Immature natural killer cell (primary cell): ENCODE results near the gene DHRS3. TPM values are rescaled to one million over a fixed set of nuclear protein-coding genes. Genes with fewer than 3 reads are reported as not detected.
A peak's percentile ranks its signal among the peaks of the same experiment; 100 is the strongest.
"Not testable (repeated sequence)": the region's sequence is repeated elsewhere in the genome, so short reads cannot be mapped to it uniquely, and the experiment has no call there.

ENCODE experiments used
- DNase-seq, 3 donors: peaks; one replicate each; pipeline ENCODE4 v3.0.0; 2022; ENCODE audit warnings: mixed read lengths in 1 of 3
- H3K27ac Mint-ChIP-seq, 6 donors: one replicate each; pipeline ENCODE4 v1.8.0; 2020; ENCODE audit warnings: mixed read lengths in 6 of 6, mild to moderate bottlenecking in 5 of 6, inconsistent platforms in 4 of 6, moderate library complexity in 3 of 6
- H3K27me3 Mint-ChIP-seq, 3 donors: one replicate each; pipeline ENCODE4 v1.8.0; 2020 to 2021; ENCODE audit warnings: low read depth in 3 of 3, mild to moderate bottlenecking in 3 of 3, mixed read lengths in 3 of 3, moderate library complexity in 3 of 3, inconsistent platforms in 1 of 3
- H3K36me3 Mint-ChIP-seq, 3 donors: one replicate each; pipeline ENCODE4 v1.8.0; 2020; ENCODE audit warnings: mixed read lengths in 3 of 3, inconsistent platforms in 2 of 3, mild to moderate bottlenecking in 2 of 3
- H3K4me1 Mint-ChIP-seq, 2 donors: one replicate each; pipeline ENCODE4 v1.8.0; 2020; ENCODE audit warnings: inconsistent platforms in 2 of 2, mild to moderate bottlenecking in 2 of 2, mixed read lengths in 2 of 2, moderate library complexity in 1 of 2
- H3K4me3 Mint-ChIP-seq, 5 donors: one replicate each; pipeline ENCODE4 v1.8.0; 2020; ENCODE audit warnings: mild to moderate bottlenecking in 5 of 5, mixed read lengths in 5 of 5, inconsistent platforms in 3 of 5, moderate library complexity in 3 of 5
- H3K9me3 Mint-ChIP-seq, 6 donors: one replicate each; pipeline ENCODE4 v1.8.0; 2020; ENCODE audit warnings: mild to moderate bottlenecking in 6 of 6, mixed read lengths in 6 of 6, inconsistent platforms in 4 of 6, moderate library complexity in 3 of 6
- polyA plus RNA-seq, 3 donors: library from polyadenylated mRNA; unstranded; fragments of 300-500 nt; fragmentation: Illumina TruSeq; gene quantifications; one replicate each; pipeline ENCODE4 v1.2.3, GENCODE V29; 2021

DHRS3 gene
- polyA plus RNA-seq, 3 donors from 2014 or later: 70.3 to 116 (median 74.3) TPM

DNA sequence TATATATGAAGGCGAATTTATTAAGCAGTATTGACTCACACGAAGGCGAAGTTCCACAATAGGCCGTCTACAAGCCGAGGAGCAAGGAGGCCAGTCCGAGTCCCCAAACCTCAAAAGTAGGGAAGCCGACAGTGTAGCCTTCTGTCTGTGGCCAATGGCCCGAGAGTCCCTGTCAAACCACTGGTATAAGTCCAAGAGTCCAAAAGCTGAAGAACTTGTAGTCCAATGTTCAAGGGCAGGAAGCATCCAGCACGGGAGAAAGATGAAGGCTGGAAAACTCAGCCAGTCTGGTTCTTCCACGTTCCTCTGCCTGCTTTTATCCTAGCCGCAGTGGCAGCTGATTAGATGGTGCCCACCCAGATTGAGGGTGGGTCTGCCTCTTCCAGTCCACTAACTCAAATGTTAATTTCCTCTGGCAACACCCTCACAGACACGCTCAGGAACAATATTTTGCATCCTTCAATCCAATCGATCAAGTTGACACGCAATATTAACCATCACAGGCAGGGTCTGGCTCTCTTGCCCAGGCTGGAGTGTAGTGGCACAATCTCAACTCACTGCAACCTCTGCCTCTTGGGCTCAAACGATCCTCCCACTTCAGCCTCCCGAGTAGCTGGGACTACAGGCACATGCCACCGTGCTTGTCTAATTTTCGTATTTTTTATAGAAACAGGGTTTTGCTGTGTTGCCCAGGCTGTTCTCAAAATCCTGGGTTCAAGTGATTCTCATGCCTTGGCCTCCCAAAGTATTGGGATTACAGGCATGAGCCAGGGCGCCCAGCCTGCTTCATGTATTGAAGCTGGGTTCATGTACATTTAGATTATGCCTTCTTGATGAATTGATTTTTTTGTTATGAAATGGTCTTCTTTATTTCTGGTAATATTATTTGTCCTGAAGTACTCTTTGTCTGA is 85.3 kb downstream of the DHRS3 start:
- H3K27ac Mint-ChIP-seq: peak overlapping the region in 2 of 6 donors; percentile 22 to 26
- peaks cover 0 to 13% (median 6%) of the 10 kb centered on the region in 6 donors for H3K9me3 Mint-ChIP-seq
- H3K36me3 Mint-ChIP-seq: peaks cover 16 to 19% (median 17%) of the 10 kb centered on the region in 3 donors
- H3K4me1 Mint-ChIP-seq: peaks cover 0 to 3% of the 10 kb centered on the region in 2 donors
- no peaks in the 10 kb centered on the region for H3K27me3 Mint-ChIP-seq
- DNase-seq: no peak
- H3K4me3 Mint-ChIP-seq: no peak overlapping the region

DNA sequence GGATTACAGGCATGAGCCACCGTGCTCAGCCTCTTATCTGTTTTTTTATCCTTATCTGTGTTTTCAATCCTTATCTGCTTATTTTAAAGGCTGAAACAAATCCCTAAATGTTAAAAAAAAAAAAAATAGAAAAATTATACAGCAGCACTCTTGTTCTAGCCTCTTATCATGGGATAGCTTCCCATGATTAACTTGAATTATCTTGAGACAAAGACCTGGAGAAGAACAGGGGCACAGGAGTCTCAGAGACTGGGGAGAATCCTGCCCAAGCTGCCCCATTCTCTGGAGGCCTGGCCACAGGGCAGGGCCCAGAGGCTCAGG is 86.9 kb downstream of the DHRS3 start:
- Mint-ChIP-seq H3K27me3 (no peaks in the 10 kb centered on the region), H3K36me3 (peaks cover 4 to 7% (median 5%) of the 10 kb centered on the region in 3 donors), H3K27ac (peak overlapping the region in 1 of 6 donors; percentile 40), H3K9me3 (peaks cover 0 to 4% (median 2%) of the 10 kb centered on the region in 6 donors), H3K4me3 (no peak overlapping the region), H3K4me1 (peaks cover 0 to 3% of the 10 kb centered on the region in 2 donors)
- no peak for DNase-seq

DNA sequence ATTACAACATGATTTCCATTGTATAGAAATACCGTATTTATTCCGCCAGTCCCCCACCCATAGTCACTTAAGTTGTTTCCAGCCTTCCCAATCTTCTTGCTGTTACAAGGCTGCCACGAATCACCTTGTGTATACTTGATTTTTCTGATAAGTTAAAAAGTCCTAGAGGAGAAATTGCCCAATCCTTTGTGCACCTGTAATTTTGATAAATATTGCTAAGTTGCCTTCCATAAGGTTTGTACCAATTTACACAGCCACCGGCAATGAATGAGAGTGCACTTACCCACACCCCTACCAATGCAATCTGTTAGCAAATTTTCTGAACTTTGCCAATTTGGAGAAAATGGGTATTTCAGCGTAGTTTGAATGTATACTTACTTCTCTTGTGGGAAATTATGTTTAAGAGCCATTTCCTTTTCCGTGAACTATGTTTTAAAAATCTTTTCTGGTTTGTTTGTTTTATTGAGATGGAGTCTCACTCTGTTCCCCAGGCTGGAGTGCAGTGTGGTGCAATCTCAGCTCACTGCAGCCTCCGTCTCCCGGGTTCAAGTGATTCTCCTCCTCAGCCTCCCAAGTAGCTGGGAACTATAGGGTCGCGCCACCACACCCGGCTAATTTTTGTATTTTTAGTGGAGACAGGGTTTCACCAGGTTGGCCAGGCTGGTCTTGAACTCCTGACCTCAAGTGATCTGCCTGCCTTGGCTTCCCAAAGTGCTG is 87.4 kb downstream of the DHRS3 start:
- no peak for DNase-seq
- H3K36me3 Mint-ChIP-seq: peaks cover 0 to 4% (median 3%) of the 10 kb centered on the region in 3 donors
- peaks cover 0 to 3% (median 0%) of the 10 kb centered on the region in 6 donors for H3K9me3 Mint-ChIP-seq
- no peak overlapping the region for H3K4me3 Mint-ChIP-seq
- H3K4me1 Mint-ChIP-seq: peaks cover 0 to 3% of the 10 kb centered on the region in 2 donors
- no peaks in the 10 kb centered on the region for H3K27me3 Mint-ChIP-seq
- H3K27ac Mint-ChIP-seq: peak overlapping the region in 1 of 6 donors; percentile 26

DNA sequence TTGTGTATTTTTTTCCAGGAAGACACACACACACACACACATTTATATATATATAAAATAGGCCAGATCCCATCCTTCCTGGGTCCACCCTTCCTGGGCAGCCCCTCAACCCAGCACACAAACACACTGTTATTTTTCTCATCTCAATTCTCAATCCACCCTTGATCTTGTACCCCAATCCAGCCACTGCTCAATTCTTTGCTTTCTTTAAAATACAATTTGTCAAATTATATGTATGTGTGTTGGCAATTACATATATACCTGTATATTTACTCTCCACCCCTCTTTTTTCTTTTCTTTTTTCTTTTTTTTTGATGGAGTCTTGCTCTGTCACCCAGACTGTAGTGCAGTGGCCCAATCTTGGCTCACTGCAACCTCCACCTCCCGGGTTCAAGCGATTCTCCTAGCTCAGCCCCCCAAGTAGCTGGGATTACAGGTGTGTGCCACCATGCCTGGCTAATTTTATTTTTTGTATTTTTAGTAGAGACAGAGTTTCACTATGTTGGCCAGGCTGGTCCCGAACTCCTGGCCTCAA is 88.3 kb downstream of the DHRS3 start:
- Mint-ChIP-seq H3K27me3 (no peaks in the 10 kb centered on the region), H3K36me3 (no peaks in the 10 kb centered on the region), H3K4me1 (peaks cover 0 to 6% of the 10 kb centered on the region in 2 donors), H3K27ac (peak overlapping the region in 1 of 6 donors; percentile 51), H3K9me3 (no peaks in the 10 kb centered on the region), H3K4me3 (no peak overlapping the region)
- no peak for DNase-seq

- Mint-ChIP-seq H3K4me1 (peaks cover 0 to 6% of the 10 kb centered on the region in 2 donors), H3K27ac (no peak overlapping the region), H3K27me3 (no peaks in the 10 kb centered on the region), H3K9me3 (no peaks in the 10 kb centered on the region), H3K4me3 (no peak overlapping the region), H3K36me3 (no peaks in the 10 kb centered on the region)
- no peak for DNase-seq
Measured at GRCh38 chr1:12528021-12528852, 89.8 kb downstream of the DHRS3 start.

- no peak for DNase-seq
- H3K27ac Mint-ChIP-seq: no peak overlapping the region
- H3K9me3 Mint-ChIP-seq: no peaks in the 10 kb centered on the region
- no peaks in the 10 kb centered on the region for H3K27me3 Mint-ChIP-seq
- no peaks in the 10 kb centered on the region for H3K36me3 Mint-ChIP-seq
- no peak overlapping the region for H3K4me3 Mint-ChIP-seq
- peaks cover 0 to 6% of the 10 kb centered on the region in 2 donors for H3K4me1 Mint-ChIP-seq
Measured at GRCh38 chr1:12527564-12527963, 90.4 kb downstream of the DHRS3 start.

DNA sequence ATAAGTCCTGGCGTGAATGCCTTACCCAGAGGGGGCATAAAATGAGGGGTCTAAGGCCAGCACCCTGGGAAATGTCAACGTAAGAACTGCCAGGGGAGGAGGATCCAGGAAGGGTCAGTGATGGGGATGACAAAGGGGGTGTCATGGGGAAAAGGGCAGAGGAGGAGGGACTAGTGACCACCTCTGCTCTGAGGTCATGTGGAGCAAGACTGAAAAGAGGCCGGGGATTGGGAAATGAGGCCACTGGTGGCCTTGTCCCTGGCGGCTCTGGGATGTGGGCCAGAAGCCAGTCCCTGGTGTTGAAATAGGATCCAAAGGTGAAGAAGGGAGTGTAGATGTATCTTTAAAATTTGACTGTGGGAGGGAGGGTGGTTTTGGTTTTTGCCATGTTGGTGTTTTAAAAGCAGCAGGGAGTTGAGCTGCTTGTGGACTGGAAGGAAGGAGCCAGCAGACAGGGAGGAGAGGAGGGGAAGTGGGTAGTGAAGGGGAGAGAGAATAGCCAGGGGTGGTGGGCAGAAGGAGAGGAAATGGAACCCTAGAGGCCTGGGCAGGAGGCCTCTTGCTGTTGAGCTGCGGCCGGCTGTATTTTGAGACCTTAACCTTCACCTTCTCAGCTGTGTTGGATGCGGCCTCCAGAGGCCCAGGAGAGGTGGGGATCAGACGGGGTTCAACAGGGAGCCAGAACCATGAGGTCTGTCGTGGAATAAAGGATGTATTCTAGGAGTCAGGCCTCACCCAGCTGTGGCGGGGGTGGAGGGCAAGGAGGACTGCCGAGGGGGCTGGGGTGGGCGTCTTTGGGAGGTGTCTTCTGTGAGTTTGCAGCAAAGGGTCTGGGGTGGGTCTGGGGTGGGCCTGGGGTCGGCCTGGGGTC is 92.5 kb downstream of the DHRS3 start:
- Mint-ChIP-seq H3K27me3 (no peaks in the 10 kb centered on the region), H3K36me3 (peaks cover 0 to 4% (median 0%) of the 10 kb centered on the region in 3 donors), H3K27ac (peak overlapping the region in 2 of 6 donors; percentile 9 to 20), H3K4me1 (peaks cover 0 to 6% of the 10 kb centered on the region in 2 donors), H3K9me3 (no peaks in the 10 kb centered on the region), H3K4me3 (no peak overlapping the region)
- DNase-seq: no peak

GRCh38 chr1:12524266-12524665 is 93.7 kb downstream of the DHRS3 start:
- Mint-ChIP-seq H3K27me3 (no peaks in the 10 kb centered on the region), H3K4me3 (no peak overlapping the region), H3K36me3 (peaks cover 0 to 8% (median 0%) of the 10 kb centered on the region in 3 donors), H3K9me3 (no peaks in the 10 kb centered on the region), H3K4me1 (peaks cover 5 to 10% of the 10 kb centered on the region in 2 donors), H3K27ac (peak overlapping the region in 1 of 6 donors; percentile 30)
- no peak for DNase-seq

DNA sequence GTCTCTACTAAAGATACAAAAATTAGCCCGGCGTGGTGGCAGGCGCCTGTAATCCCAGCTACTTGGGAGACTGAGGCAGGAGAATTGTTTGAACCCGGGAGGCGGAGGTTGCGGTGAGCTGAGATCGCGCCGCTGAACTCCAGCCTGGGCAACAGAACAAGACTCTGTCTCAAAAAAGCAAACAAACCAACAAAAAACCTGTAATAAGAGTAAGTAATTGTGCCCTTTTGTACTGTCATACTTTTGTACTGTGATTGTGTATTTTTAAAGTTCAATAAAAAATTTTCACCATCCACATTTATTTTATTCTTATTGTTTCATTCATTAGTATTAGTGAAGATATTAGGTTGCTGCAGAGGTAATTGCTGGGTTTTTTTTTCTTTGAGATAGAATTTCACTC is 95.2 kb downstream of the DHRS3 start:
- not testable (repeated sequence) for H3K4me3 Mint-ChIP-seq, H3K36me3 Mint-ChIP-seq, DNase-seq, H3K9me3 Mint-ChIP-seq, H3K27ac Mint-ChIP-seq, H3K27me3 Mint-ChIP-seq
- peaks cover 14 to 17% of the 10 kb centered on the region in 2 donors for H3K4me1 Mint-ChIP-seq

- Mint-ChIP-seq H3K4me3 (no peak overlapping the region), H3K27me3 (no peaks in the 10 kb centered on the region), H3K9me3 (no peaks in the 10 kb centered on the region), H3K4me1 (peaks cover 14 to 17% of the 10 kb centered on the region in 2 donors), H3K27ac (peak overlapping the region in 2 of 6 donors; percentile 8 to 56), H3K36me3 (peaks cover 0 to 12% (median 0%) of the 10 kb centered on the region in 3 donors)
- no peak for DNase-seq
Measured at GRCh38 chr1:12521096-12521495, 96.9 kb downstream of the DHRS3 start.

DNA sequence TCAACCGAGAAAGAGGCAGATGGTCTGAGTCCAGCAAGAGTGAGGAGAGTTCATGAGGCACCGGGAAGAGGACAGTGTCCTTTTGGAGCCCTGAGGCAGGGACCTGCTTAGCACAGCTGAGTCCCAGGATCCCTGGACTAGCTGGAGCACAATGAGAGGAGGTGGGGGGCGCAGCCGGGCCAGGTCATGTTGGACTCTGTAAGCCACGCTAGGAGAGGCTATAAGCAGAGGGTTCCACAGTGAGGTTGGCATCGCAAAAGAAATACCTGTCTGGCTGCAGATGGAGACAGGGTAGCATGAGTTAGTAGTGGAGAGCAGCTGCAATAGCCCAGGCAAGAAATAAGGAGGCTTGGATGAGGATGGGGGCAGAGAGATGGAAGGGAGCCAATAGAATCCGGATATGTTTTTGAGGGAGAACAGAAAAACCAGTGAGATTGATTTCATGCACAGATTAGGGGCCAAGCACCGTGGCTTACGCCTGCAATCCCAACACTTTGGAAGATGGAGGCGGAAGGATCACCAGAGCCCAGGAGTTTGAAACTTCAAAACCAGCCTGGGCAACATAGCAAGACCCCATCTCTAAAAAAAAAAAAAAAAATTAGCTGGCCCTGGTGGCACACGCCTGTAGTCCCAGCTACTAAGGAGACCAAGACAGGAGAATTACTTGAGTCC is 98.2 kb downstream of the DHRS3 start:
- H3K4me3 Mint-ChIP-seq: no peak overlapping the region
- H3K4me1 Mint-ChIP-seq: peaks cover 14 to 15% of the 10 kb centered on the region in 2 donors
- H3K36me3 Mint-ChIP-seq: peaks cover 0 to 12% (median 0%) of the 10 kb centered on the region in 3 donors
- H3K9me3 Mint-ChIP-seq: no peaks in the 10 kb centered on the region
- no peak for DNase-seq
- no peaks in the 10 kb centered on the region for H3K27me3 Mint-ChIP-seq
- peak overlapping the region in 3 of 6 donors; percentile 11 to 79 (median 56) for H3K27ac Mint-ChIP-seq
